ENCODE results near the gene PCSK5.

- TF ChIP-seq, protein P1, sequence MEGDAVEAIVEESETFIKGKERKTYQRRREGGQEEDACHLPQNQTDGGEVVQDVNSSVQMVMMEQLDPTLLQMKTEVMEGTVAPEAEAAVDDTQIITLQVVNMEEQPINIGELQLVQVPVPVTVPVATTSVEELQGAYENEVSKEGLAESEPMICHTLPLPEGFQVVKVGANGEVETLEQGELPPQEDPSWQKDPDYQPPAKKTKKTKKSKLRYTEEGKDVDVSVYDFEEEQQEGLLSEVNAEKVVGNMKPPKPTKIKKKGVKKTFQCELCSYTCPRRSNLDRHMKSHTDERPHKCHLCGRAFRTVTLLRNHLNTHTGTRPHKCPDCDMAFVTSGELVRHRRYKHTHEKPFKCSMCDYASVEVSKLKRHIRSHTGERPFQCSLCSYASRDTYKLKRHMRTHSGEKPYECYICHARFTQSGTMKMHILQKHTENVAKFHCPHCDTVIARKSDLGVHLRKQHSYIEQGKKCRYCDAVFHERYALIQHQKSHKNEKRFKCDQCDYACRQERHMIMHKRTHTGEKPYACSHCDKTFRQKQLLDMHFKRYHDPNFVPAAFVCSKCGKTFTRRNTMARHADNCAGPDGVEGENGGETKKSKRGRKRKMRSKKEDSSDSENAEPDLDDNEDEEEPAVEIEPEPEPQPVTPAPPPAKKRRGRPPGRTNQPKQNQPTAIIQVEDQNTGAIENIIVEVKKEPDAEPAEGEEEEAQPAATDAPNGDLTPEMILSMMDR (IDR thresholded peaks at IDR 0.05; ENCODE audit: low read depth, low read length, missing input control): no peak
- TF ChIP-seq ATF3 (IDR thresholded peaks at IDR 0.05): no peak
- TF ChIP-seq YY1 (IDR thresholded peaks at IDR 0.05): no peak
- TF ChIP-seq, protein P2, sequence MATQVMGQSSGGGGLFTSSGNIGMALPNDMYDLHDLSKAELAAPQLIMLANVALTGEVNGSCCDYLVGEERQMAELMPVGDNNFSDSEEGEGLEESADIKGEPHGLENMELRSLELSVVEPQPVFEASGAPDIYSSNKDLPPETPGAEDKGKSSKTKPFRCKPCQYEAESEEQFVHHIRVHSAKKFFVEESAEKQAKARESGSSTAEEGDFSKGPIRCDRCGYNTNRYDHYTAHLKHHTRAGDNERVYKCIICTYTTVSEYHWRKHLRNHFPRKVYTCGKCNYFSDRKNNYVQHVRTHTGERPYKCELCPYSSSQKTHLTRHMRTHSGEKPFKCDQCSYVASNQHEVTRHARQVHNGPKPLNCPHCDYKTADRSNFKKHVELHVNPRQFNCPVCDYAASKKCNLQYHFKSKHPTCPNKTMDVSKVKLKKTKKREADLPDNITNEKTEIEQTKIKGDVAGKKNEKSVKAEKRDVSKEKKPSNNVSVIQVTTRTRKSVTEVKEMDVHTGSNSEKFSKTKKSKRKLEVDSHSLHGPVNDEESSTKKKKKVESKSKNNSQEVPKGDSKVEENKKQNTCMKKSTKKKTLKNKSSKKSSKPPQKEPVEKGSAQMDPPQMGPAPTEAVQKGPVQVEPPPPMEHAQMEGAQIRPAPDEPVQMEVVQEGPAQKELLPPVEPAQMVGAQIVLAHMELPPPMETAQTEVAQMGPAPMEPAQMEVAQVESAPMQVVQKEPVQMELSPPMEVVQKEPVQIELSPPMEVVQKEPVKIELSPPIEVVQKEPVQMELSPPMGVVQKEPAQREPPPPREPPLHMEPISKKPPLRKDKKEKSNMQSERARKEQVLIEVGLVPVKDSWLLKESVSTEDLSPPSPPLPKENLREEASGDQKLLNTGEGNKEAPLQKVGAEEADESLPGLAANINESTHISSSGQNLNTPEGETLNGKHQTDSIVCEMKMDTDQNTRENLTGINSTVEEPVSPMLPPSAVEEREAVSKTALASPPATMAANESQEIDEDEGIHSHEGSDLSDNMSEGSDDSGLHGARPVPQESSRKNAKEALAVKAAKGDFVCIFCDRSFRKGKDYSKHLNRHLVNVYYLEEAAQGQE (IDR thresholded peaks at IDR 0.05): no peak
- no peak for TF ChIP-seq JUND (IDR thresholded peaks at IDR 0.05)
Measured at GRCh38 chr9:76352026-76352620, 461.6 kb downstream of the PCSK5 start.
